Liver (tissue), 9 donors: ENCODE measurements around the gene PATJ. TPM values are rescaled to one million over a fixed set of nuclear protein-coding genes. Genes with fewer than 3 reads are reported as not detected.

ENCODE experiments used
- DNase-seq: peaks from one replicate; pipeline ENCODE4 v3.0.0-alpha.2; 2017; ENCODE audit warnings: low spot score
- H3K27ac ChIP-seq, 2 donors: one replicate each; pipeline ENCODE4 v1.7.0; 2013; ENCODE audit warnings: inconsistent platforms in 2 of 2, low read length in 2 of 2, control low read depth in 1 of 2, low read depth in 1 of 2, mild to moderate bottlenecking in 1 of 2
- H3K27me3 ChIP-seq, 4 donors: one replicate each; pipeline versions ENCODE4 v1.6.1 to v1.7.0; 2013; ENCODE audit warnings: low read length in 3 of 4, inconsistent platforms in 1 of 4, mild to moderate bottlenecking in 1 of 4, moderate library complexity in 1 of 4; ENCODE audit not compliant: control insufficient read depth in 4 of 4, insufficient read depth in 4 of 4
- H3K36me3 ChIP-seq, 4 donors: one replicate each; pipeline versions ENCODE4 v1.6.1 to v1.7.0; 2013; ENCODE audit warnings: low read length in 3 of 4, mild to moderate bottlenecking in 3 of 4, low read depth in 1 of 4, moderate library complexity in 1 of 4; ENCODE audit not compliant: control insufficient read depth in 4 of 4, insufficient read depth in 3 of 4
- H3K4me1 ChIP-seq, 4 donors: one replicate each; pipeline versions ENCODE4 v1.6.1 to v1.7.0; 2013; ENCODE audit warnings: low read length in 3 of 4, mild to moderate bottlenecking in 3 of 4, moderate library complexity in 1 of 4; ENCODE audit not compliant: control insufficient read depth in 4 of 4, insufficient read depth in 4 of 4
- H3K4me3 ChIP-seq, 3 donors: one replicate each; pipeline versions ENCODE4 v1.6.1 to v1.7.0; 2013; ENCODE audit warnings: low read length in 3 of 3, control low read depth in 1 of 3, low read depth in 1 of 3, mild to moderate bottlenecking in 1 of 3
- H3K9ac ChIP-seq, 2 donors: one replicate each; pipeline ENCODE4 v1.7.0; 2013; ENCODE audit warnings: low read length in 2 of 2, mild to moderate bottlenecking in 2 of 2, moderate library complexity in 2 of 2, control low read depth in 1 of 2, low read depth in 1 of 2
- H3K9me3 ChIP-seq, 4 donors: one replicate each; pipeline versions ENCODE4 v1.6.1 to v1.7.0; 2013; ENCODE audit warnings: low read length in 3 of 4; ENCODE audit not compliant: control insufficient read depth in 4 of 4
- ATF3 ChIP-seq: IDR thresholded peaks from 2 replicates; pipeline ENCODE4 v1.6.1; 2016; ENCODE audit warnings: antibody characterized with exemption
- CTCF ChIP-seq: fragments of 150-350 bp; IDR thresholded peaks from 2 replicates; pipeline ENCODE4 v1.5.1; 2017; ENCODE audit warnings: improper control_type of control experiment, low read depth, low read length; ENCODE audit not compliant: missing input control
- EGR1 ChIP-seq, 2 donors: IDR thresholded peaks; 2 replicates each; pipeline ENCODE4 v1.6.1; 2016 to 2018; ENCODE audit warnings: antibody characterized with exemption in 2 of 2, low read depth in 2 of 2
- FOXA1 ChIP-seq: IDR thresholded peaks from 2 replicates; pipeline ENCODE4 v1.6.1; 2016; ENCODE audit warnings: antibody characterized with exemption
- FOXA2 ChIP-seq: IDR thresholded peaks from 2 replicates; pipeline ENCODE4 v1.6.1; 2016; ENCODE audit warnings: antibody characterized with exemption
- HNF4A ChIP-seq, 2 donors: conservative IDR thresholded peaks; 2 replicates each; pipeline ENCODE4 v1.6.1; 2016; ENCODE audit warnings: antibody characterized with exemption in 2 of 2, mild to moderate bottlenecking in 2 of 2
- HNF4G ChIP-seq: IDR thresholded peaks from 2 replicates; pipeline ENCODE4 v1.6.1; 2016; ENCODE audit warnings: antibody characterized with exemption
- JUND ChIP-seq, 2 donors: IDR thresholded peaks; 2 replicates each; pipeline ENCODE4 v1.6.1; 2016; ENCODE audit warnings: antibody characterized with exemption in 2 of 2
- MAX ChIP-seq: IDR thresholded peaks from 2 replicates; pipeline ENCODE4 v1.6.1; 2016; ENCODE audit warnings: antibody characterized with exemption
- NR2F2 ChIP-seq: IDR thresholded peaks from 2 replicates; pipeline ENCODE4 v1.6.1; 2016; ENCODE audit warnings: antibody characterized with exemption
- RAD21 ChIP-seq, 2 donors: IDR thresholded peaks; 2 replicates each; pipeline ENCODE4 v1.6.1; 2016; ENCODE audit warnings: antibody characterized with exemption in 2 of 2, mild to moderate bottlenecking in 2 of 2
- REST ChIP-seq: IDR thresholded peaks from 2 replicates; pipeline ENCODE4 v1.6.1; 2016; ENCODE audit warnings: antibody characterized with exemption, mild to moderate bottlenecking
- RXRA ChIP-seq, 2 donors: IDR thresholded peaks; 2 replicates each; pipeline ENCODE4 v1.6.1; 2017 to 2018; ENCODE audit warnings: antibody characterized with exemption in 2 of 2, mild to moderate bottlenecking in 1 of 2
- SP1 ChIP-seq: IDR thresholded peaks from 2 replicates; pipeline ENCODE4 v1.6.1; 2018; ENCODE audit warnings: antibody characterized with exemption, mild to moderate bottlenecking
- TAF1 ChIP-seq: conservative IDR thresholded peaks from 2 replicates; pipeline ENCODE4 v1.6.1; 2016; ENCODE audit warnings: antibody characterized with exemption, mild to moderate bottlenecking
- YY1 ChIP-seq: IDR thresholded peaks from 2 replicates; pipeline ENCODE4 v1.6.1; 2016; ENCODE audit warnings: antibody characterized with exemption, mild to moderate bottlenecking
- ZBTB33 ChIP-seq: IDR thresholded peaks from 2 replicates; pipeline ENCODE4 v1.6.1; 2016; ENCODE audit warnings: antibody characterized with exemption
- WGBS: extraction: QIAGEN DNeasy Blood & Tissue Kit; methylation state at CpG from one replicate; pipeline ENCODE4 v1.1.7; 2013; 5-methylcytosine and 5-hydroxymethylcytosine counted together
- polyA plus RNA-seq, 2 donors: library from polyadenylated mRNA; stranded (reverse) in 1 of 2; unstranded in 1 of 2; fragments of 200-250 nt in 1 of 2; fragments of >200 nt in 1 of 2; fragmentation: Nextera tagmentation in 1 of 2; extraction: Ambion mirVana in 1 of 2; gene quantifications; one replicate each; pipeline versions ENCODE4 v1.2.1 to v1.2.3, GENCODE V29; 2013 to 2015
- total RNA-seq, 2 donors: library from RNA; depleted of rRNA; stranded (reverse); fragments of >200 nt; gene quantifications; one replicate each; pipeline ENCODE4 v1.2.3, GENCODE V29; 2014
- donor health status: healthy.
- donor health status: healthy.
- donor health status: healthy.
- donor health status: healthy.
- donor health status: healthy.

The PATJ gene
- total and polyA plus RNA-seq, 4 donors: 5.7 to 29.8 (median 9.0) TPM

GRCh38 chr1:61921435-61921834 lies 179.2 kb downstream of the PATJ start:
- Histone ChIP-seq H3K4me3 (no peak overlapping the region), H3K27me3 (no peaks in the 10 kb centered on the region), H3K9ac (no peak overlapping the region), H3K4me1 (no peaks in the 10 kb centered on the region), H3K36me3 (peaks cover 0 to 2% (median 0%) of the 10 kb centered on the region in 4 donors), H3K9me3 (no peaks in the 10 kb centered on the region), H3K27ac (no peak overlapping the region)
- TF ChIP-seq JUND (IDR thresholded peaks at IDR 0.05) (no peak), HNF4G (no peak), FOXA2 (no peak), NR2F2 (no peak), YY1 (no peak), REST (no peak), RAD21 (IDR thresholded peaks at IDR 0.05) (no peak), ZBTB33 (no peak), ATF3 (no peak), FOXA1 (no peak)
- no peak for DNase-seq

- no peaks in the 10 kb centered on the region for H3K27me3 ChIP-seq
- peaks cover 0 to 4% (median 1%) of the 10 kb centered on the region in 4 donors for H3K36me3 ChIP-seq
- WGBS: 94% methylated on average over 3 of the region's 3 CpGs
- no peak overlapping the region for H3K4me3 ChIP-seq
- DNase-seq: no peak
- TF ChIP-seq RAD21 (IDR thresholded peaks at IDR 0.05): no peak
- no peak for TF ChIP-seq EGR1 (IDR thresholded peaks at IDR 0.05; ENCODE audit: low read depth in 2 of 2)
- no peak for TF ChIP-seq SP1
- no peak for TF ChIP-seq REST
- no peak for TF ChIP-seq CTCF
- TF ChIP-seq ATF3: no peak
- no peak for TF ChIP-seq FOXA2
- TF ChIP-seq MAX: no peak
- no peak for TF ChIP-seq JUND (IDR thresholded peaks at IDR 0.05)
- no peak for TF ChIP-seq TAF1
- no peak for TF ChIP-seq RXRA (IDR thresholded peaks at IDR 0.05)
- TF ChIP-seq FOXA1: no peak
- no peak for TF ChIP-seq HNF4A (conservative IDR thresholded peaks at IDR 0.05)
- no peak for TF ChIP-seq HNF4G
- H3K4me1 ChIP-seq: no peaks in the 10 kb centered on the region
- H3K9ac ChIP-seq: no peak overlapping the region
- H3K9me3 ChIP-seq: no peaks in the 10 kb centered on the region
- no peak overlapping the region for H3K27ac ChIP-seq
Measured at GRCh38 chr1:61922950-61923480, 180.7 kb downstream of the PATJ start.
